Breast epithelium (tissue), 4 donors: ENCODE data around the gene RASEF. TPM values are rescaled to one million over a fixed set of nuclear protein-coding genes. Genes with fewer than 3 reads are reported as not detected.

ENCODE experiments used
- DNase-seq, 2 donors: peaks; one replicate each; pipeline ENCODE4 v3.0.0-alpha.2; 2019; ENCODE audit warnings: low spot score in 2 of 2
- H3K27ac ChIP-seq, 2 donors: fragments of 200-600 bp; sonication (generic) in 1 of 2; one replicate each; pipeline ENCODE4 v1.5.1; 2016 to 2019; ENCODE audit warnings: mild to moderate bottlenecking in 1 of 2
- H3K27me3 ChIP-seq, 2 donors: fragments of 200-600 bp; sonication (generic) in 1 of 2; one replicate each; pipeline versions ENCODE4 v1.5.1 to v1.6.0; 2017 to 2019; ENCODE audit warnings: control low read depth in 1 of 2, mild to moderate bottlenecking in 1 of 2
- H3K36me3 ChIP-seq: fragments of 200-600 bp; one replicate; pipeline ENCODE4 v1.5.1; 2019
- H3K4me1 ChIP-seq, 2 donors: fragments of 200-600 bp; sonication (generic); one replicate each; pipeline ENCODE4 v1.5.1; 2016 to 2019; ENCODE audit warnings: control low read depth in 1 of 2
- H3K4me3 ChIP-seq, 3 donors: fragments of 200-600 bp; sonication (generic); 1 replicate in 2 of 3; 2 replicates in 1 of 3; pipeline ENCODE4 v1.5.1; 2016 to 2019; ENCODE audit warnings: mild to moderate bottlenecking in 3 of 3, moderate library complexity in 2 of 3
- H3K9me3 ChIP-seq, 2 donors: fragments of 200-600 bp; sonication (generic) in 1 of 2; one replicate each; pipeline ENCODE4 v1.5.1; 2016 to 2019; ENCODE audit warnings: control low read depth in 1 of 2
- POLR2A ChIP-seq: fragments of 450-650 bp; IDR thresholded peaks from one replicate; pipeline ENCODE4 v1.6.1; 2016; ENCODE audit warnings: antibody characterized with exemption, mild to moderate bottlenecking, moderate library complexity
- POLR2AphosphoS5 ChIP-seq, 3 donors: sonication (generic); formaldehyde crosslinking; IDR thresholded peaks; one replicate each; pipeline ENCODE4 v1.6.1; 2017; ENCODE audit warnings: antibody characterized with exemption in 3 of 3
- intact Hi-C: fragments of 100-400 bp; cut with DNase I; formaldehyde crosslinking; loops from one replicate; pipeline ENCODE4 v1.15.1; 2023; ENCODE audit warnings: low total_unique reads
- total RNA-seq, 3 donors: library from RNA; depleted of rRNA; stranded (reverse); fragments of >200 nt; gene quantifications; one replicate each; pipeline ENCODE4 v1.1.0, GENCODE V29; 2016
- TF ChIP-seq, protein P1 (sequence below), 3 donors: fragments of 450-650 bp; IDR thresholded peaks; one replicate each; pipeline ENCODE4 v1.5.1; 2016 to 2017; ENCODE audit warnings: antibody characterized with exemption in 3 of 3, mild to moderate bottlenecking in 3 of 3, moderate library complexity in 3 of 3

Gene RASEF
- total RNA-seq, 3 donors from 2014 or later = 39.3 to 50.1 TPM; not detected in 1

- Histone ChIP-seq H3K4me1 (no peaks in the 10 kb centered on the region), H3K27me3 (no peaks in the 10 kb centered on the region), H3K4me3 (no peak overlapping the region), H3K27ac (no peak overlapping the region), H3K36me3 (no peaks in the 10 kb centered on the region), H3K9me3 (no peaks in the 10 kb centered on the region)
- intact Hi-C loops = no loop called here
- TF ChIP-seq, protein P1, sequence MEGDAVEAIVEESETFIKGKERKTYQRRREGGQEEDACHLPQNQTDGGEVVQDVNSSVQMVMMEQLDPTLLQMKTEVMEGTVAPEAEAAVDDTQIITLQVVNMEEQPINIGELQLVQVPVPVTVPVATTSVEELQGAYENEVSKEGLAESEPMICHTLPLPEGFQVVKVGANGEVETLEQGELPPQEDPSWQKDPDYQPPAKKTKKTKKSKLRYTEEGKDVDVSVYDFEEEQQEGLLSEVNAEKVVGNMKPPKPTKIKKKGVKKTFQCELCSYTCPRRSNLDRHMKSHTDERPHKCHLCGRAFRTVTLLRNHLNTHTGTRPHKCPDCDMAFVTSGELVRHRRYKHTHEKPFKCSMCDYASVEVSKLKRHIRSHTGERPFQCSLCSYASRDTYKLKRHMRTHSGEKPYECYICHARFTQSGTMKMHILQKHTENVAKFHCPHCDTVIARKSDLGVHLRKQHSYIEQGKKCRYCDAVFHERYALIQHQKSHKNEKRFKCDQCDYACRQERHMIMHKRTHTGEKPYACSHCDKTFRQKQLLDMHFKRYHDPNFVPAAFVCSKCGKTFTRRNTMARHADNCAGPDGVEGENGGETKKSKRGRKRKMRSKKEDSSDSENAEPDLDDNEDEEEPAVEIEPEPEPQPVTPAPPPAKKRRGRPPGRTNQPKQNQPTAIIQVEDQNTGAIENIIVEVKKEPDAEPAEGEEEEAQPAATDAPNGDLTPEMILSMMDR (IDR thresholded peaks at IDR 0.05) = no peak
- TF ChIP-seq POLR2A (no peak), POLR2AphosphoS5 (IDR thresholded peaks at IDR 0.05) (no peak)
- DNase-seq = no peak
Measured at GRCh38 chr9:83066771-83067170, 3.8 kb upstream of the RASEF start.

- Histone ChIP-seq H3K36me3 (no peaks in the 10 kb centered on the region), H3K27me3 (no peaks in the 10 kb centered on the region), H3K4me1 (no peaks in the 10 kb centered on the region), H3K9me3 (no peaks in the 10 kb centered on the region), H3K4me3 (no peak overlapping the region), H3K27ac (no peak overlapping the region)
- intact Hi-C loops = no loop called here
- no peak for DNase-seq
- TF ChIP-seq POLR2AphosphoS5 (IDR thresholded peaks at IDR 0.05) = no peak
- TF ChIP-seq, protein P1 (IDR thresholded peaks at IDR 0.05) = no peak
- no peak for TF ChIP-seq POLR2A
Measured at GRCh38 chr9:83065233-83065632, 2.3 kb upstream of the RASEF start.

DNA sequence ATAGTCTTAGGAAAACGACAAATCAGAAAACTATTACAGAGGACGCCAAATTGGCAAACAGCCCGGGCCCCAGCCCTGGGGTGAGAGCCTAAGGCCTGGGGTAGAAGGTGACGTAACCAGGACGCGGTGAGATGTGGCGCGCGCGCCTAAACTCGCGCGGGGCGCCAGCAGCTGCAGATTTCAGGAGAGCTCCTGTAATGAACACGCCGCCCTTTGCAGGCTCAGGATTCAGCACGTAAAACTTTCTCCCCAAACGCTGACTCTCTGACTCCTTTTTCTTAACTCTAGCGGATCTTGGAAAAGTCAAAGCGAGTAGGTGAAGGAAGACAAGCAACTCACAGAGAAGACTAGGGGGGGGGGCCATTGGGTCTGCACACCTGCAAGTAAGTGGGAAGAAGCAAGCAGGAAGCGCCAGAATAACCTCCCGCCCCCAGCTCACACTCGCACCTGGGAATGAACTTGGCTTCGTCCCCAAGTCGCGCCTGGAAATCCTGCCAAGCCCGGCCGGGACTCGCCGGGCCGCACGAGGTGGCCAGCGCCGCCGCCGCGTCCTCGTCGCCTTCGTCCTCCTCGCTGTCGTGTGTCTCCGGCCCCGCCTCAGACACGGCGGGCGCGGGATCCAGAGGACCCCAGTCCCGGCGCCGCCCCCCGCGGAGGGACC lies 822 bp downstream of the RASEF start:
- Histone ChIP-seq H3K9me3 (no peaks in the 10 kb centered on the region), H3K4me1 (peaks cover 0 to 3% of the 10 kb centered on the region in 2 donors), H3K27ac (peak overlapping the region; percentile 88 to 90), H3K27me3 (no peaks in the 10 kb centered on the region), H3K36me3 (no peaks in the 10 kb centered on the region), H3K4me3 (peak overlapping the region; percentile 5 to 60 (median 60))
- DNase-seq = peak; percentile 36 to 74
- no peak for TF ChIP-seq POLR2AphosphoS5 (IDR thresholded peaks at IDR 0.05)
- no peak for TF ChIP-seq POLR2A
- TF ChIP-seq, protein P1 (IDR thresholded peaks at IDR 0.05) = no peak
- intact Hi-C loops = no loop called here

DNA sequence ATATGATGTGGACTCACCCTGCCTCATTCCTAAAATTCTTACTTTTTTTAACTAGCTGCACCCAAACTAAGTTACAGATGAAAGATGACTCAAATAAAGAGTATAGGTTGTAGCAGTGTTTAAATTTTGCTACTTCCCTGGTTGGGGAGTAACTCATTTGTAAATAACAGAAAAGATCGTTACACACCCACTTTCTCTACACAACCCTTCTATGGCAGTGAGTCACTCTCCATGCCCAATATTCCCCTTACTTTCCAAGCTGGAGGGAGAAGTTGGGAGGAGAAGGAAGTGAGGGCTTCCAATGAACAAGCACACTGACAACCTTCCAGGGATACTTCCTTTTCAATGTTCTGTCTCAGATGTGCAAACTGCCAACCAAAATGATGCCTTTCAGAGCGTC lies 1.9 kb downstream of the RASEF start:
- intact Hi-C loops = no loop called here
- Histone ChIP-seq H3K4me1 (peaks cover 0 to 3% of the 10 kb centered on the region in 2 donors), H3K36me3 (no peaks in the 10 kb centered on the region), H3K4me3 (peak overlapping the region in 2 of 3 donors; percentile 60), H3K9me3 (no peaks in the 10 kb centered on the region), H3K27me3 (no peaks in the 10 kb centered on the region), H3K27ac (peak overlapping the region; percentile 88 to 90)
- TF ChIP-seq POLR2A (no peak), POLR2AphosphoS5 (IDR thresholded peaks at IDR 0.05) (no peak)
- TF ChIP-seq, protein P1 (IDR thresholded peaks at IDR 0.05) = no peak
- no peak for DNase-seq

GRCh38 chr9:83060556-83060955 lies 2.4 kb downstream of the RASEF start:
- peak in 1 of 2 donors; percentile 72 for DNase-seq
- Histone ChIP-seq H3K9me3 (no peaks in the 10 kb centered on the region), H3K27ac (peak overlapping the region; percentile 88 to 90), H3K4me1 (peaks cover 0 to 3% of the 10 kb centered on the region in 2 donors), H3K36me3 (no peaks in the 10 kb centered on the region), H3K27me3 (no peaks in the 10 kb centered on the region), H3K4me3 (peak overlapping the region in 1 of 3 donors; percentile 60)
- intact Hi-C loops = no loop called here
- TF ChIP-seq, protein P1 (IDR thresholded peaks at IDR 0.05) = no peak
- peak in 2 of 3 donors; percentile 15 to 32 for TF ChIP-seq POLR2AphosphoS5 (IDR thresholded peaks at IDR 0.05)
